Motor neuron (in vitro differentiated cells): ENCODE results near the gene MYOZ3. TPM values are rescaled to one million over a fixed set of nuclear protein-coding genes. Genes with fewer than 3 reads are reported as not detected.

Experiments used
- ATAC-seq, 8 experiments: fragments of 200-7000 bp; cut with Tn5 transposase; replicated peaks in 6 of 8; 2 replicates each; pipeline ENCODE4 v1.8.0; 2021; ENCODE audit warnings: mild to moderate bottlenecking in 8 of 8, moderate library complexity in 8 of 8
- H3K27ac ChIP-seq, 2 donors: fragments of 250-450 bp; sonication (Bioruptor Pico); 2 replicates each; pipeline ENCODE4 v1.9.0; 2021; ENCODE audit warnings: antibody characterized with exemption in 2 of 2, mild to moderate bottlenecking in 2 of 2, moderate library complexity in 1 of 2
- H3K4me1 ChIP-seq, 2 donors: fragments of 250-450 bp; sonication (Bioruptor Pico); replicated peaks in 1 of 2; 2 replicates each; pipeline ENCODE4 v1.6.1; 2021; ENCODE audit warnings: antibody characterized with exemption in 2 of 2, mild to moderate bottlenecking in 2 of 2, moderate library complexity in 1 of 2
- H3K4me3 ChIP-seq, 5 donors: fragments of 250-450 bp; sonication (Bioruptor Pico); 2 replicates each; pipeline ENCODE4 v1.9.0; 2021; ENCODE audit warnings: antibody characterized with exemption in 5 of 5, mild to moderate bottlenecking in 5 of 5, moderate library complexity in 4 of 5
- WGBS, 10 experiments: fragments of 450-650 bp; shearing (Covaris generic); methylation state at CpG; one replicate each; pipeline ENCODE4 v1.0.0; 2022; 5-methylcytosine and 5-hydroxymethylcytosine counted together
- in situ Hi-C, 9 experiments: fragments of 400-800 bp; cut with MboI; loops; one replicate each; pipeline ENCODE4 v1.15.0; 2021; ENCODE audit warnings: low sequenced_read_pairs in 9 of 9, low pct_unique_long_range_greater_than_20kb in 2 of 9; ENCODE audit not compliant: unreplicated experiment in 9 of 9
- total RNA-seq, 8 experiments: library from RNA; unstranded; fragments of 300-600 nt; gene quantifications; 2 replicates each; pipeline versions ENCODE4 v1.2.3 to v1.2.4, GENCODE V29; 2022

Gene MYOZ3
- 1 to 10 TPM in 7 of 8 experiments, under 1 TPM in 1; 0.87 to 4.7 (median 1.9) TPM for total RNA-seq

GRCh38 chr5:150661086-150661485 is at the start of gene MYOZ3:
TSS of gene MYOZ3 (plus strand) at chr5:150661251. CDS start at chr5:150662942, 1,691 bp downstream.
- in situ Hi-C loops: loop anchor here in 6 of 9 experiments (25.0 kb wide), 2 partner anchors 99 to 199 kb away; no protein-coding TSS in a partner anchor
- Histone ChIP-seq H3K27ac (no peak within 1 kb of the TSS), H3K4me3 (no peak within 1 kb of the TSS), H3K4me1 (peaks cover 0 to 7% of the 10 kb centered on the region in 2 donors)
- ATAC-seq: no peak
- WGBS, 10 experiments: 45 to 70% (median 46%) methylated on average over 2 to 5 of the region's 7 CpGs; no CpG with 5 or more reads in 7 of the 10 experiments

DNA sequence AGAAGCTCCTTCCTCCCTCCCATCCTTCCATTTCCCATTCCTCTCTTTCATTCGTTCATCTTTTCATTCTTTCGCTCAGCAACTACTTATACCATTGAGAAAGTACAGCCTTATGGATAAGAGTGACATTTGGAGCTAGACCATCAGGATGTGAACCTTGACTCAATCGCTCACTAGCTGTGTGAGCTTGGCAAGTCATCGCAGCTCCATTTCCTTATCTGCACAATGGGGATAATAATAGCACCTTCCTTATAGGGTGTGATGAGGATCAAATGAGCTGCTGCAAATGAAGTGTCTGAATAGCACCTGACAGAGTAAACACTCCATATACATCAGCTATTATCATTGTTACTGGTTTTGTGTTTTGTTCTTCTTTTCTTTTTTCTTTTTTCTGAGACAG is 48.6 kb upstream of the MYOZ3 start:
- in situ Hi-C loops: no loop called here
- WGBS, 10 experiments: 76 to 100% (median 89%) methylated on average over 1 to 4 of the region's 4 CpGs
- no peak overlapping the region for H3K4me3 ChIP-seq
- no peak overlapping the region for H3K27ac ChIP-seq
- ATAC-seq: no peak
- peaks cover 8 to 22% of the 10 kb centered on the region in 2 donors for H3K4me1 ChIP-seq

DNA sequence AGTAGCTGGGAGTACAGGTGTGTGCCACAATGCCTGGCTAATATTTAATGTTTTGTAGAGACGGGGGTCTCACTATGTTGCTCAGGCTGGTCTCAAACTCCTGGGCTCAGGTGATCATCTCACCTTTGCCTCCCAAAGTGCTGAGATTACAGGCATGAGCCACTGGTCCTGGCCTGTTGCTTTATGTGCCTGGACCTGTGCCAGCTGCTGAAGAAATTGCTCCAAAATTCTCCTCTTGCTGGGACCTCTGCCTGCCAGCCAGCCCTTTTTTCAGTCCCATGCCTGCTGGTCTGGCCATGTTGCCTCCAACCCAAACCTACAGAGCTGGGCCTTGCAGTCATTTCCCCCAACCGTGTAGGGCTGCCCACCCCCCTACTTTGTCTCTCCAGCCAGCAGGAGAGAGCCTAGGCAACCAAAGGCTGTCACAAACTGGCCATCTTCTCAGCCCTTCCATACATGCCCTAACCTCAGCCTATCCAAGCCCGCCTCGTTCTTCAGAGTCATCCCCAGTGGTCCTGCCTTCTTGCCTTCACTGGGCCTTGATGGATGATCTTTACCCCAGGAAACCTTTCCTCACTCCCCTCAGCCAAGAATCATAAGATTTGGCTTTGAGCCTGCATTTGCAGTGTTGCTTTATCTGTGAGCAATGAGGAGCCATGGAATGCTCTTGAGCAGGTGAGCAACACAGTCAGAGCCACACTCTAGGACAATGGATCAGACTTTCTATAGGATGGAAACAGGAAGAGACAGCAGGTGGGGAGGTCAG is 48.0 kb upstream of the MYOZ3 start:
- Histone ChIP-seq H3K4me3 (no peak overlapping the region), H3K4me1 (peaks cover 8 to 22% of the 10 kb centered on the region in 2 donors), H3K27ac (no peak overlapping the region)
- in situ Hi-C loops: no loop called here
- ATAC-seq: peak in 1 of 8 experiments; percentile 8
- 56 to 100% (median 57%) methylated on average over 1 to 3 of the region's 4 CpGs; no CpG with 5 or more reads in 5 of the 10 experiments for WGBS, 10 experiments

DNA sequence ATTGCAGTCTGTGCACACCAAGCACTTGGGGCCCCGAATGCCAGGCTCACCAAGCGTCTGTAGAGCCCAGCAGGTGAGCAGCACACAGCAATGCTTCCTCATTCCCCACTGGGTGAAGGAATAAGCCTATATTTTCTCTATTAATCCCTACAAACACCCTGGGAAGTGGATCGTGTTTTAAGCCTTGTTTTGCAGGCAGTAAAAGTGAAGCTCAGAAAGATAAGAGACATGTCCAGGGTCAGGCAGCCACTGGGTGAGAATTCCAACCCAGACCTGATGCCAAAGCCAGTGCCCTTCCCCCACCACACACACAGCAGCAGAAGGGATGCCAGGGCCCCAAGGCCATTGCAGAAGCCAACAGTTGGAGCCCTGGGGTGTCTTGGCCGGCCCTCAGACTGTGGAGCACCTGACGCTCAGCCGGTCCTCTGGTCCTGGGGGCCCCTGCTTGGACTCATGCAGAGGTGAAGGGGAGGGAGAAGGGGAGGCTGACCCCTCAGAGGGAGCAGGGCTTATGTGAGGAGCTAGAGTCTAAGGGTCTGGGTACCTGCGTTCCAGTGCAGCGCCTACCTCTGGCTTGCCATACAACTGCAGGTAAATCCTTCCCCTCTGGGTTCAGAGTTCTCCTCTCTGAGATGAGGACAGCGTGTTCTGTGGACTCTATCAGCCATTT is 46.9 kb upstream of the MYOZ3 start:
- WGBS, 10 experiments: 70 to 100% (median 80%) methylated on average over 1 to 7 of the region's 9 CpGs; no CpG with 5 or more reads in 5 of the 10 experiments
- in situ Hi-C loops: no loop called here
- no peak overlapping the region for H3K4me3 ChIP-seq
- no peak for ATAC-seq
- no peak overlapping the region for H3K27ac ChIP-seq
- peaks cover 18 to 31% of the 10 kb centered on the region in 2 donors for H3K4me1 ChIP-seq

DNA sequence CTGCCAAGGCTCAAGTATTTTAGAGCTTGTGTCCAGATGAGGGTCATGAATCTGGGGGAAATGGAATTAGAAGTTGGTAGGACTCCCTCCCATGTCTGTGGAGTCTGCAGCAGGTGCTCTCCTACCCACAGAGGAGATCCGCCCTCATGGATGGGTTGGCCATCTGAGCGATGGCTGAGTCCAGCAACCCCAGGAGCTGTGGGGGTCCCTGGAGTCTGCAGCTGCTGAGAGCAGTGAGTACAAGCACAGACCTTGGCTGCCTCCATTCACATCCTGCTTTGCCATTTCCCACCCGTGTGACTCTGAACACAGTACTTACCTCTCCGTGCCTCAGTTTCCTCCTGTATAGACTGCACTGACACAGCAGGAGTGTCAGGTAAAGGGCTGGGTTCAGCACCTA is 46.4 kb upstream of the MYOZ3 start:
- Histone ChIP-seq H3K4me3 (no peak overlapping the region), H3K4me1 (peaks cover 23 to 36% of the 10 kb centered on the region in 2 donors), H3K27ac (no peak overlapping the region)
- ATAC-seq: no peak
- in situ Hi-C loops: no loop called here
- 40 to 79% methylated on average over 1 to 2 of the region's 4 CpGs; no CpG with 5 or more reads in 8 of the 10 experiments for WGBS, 10 experiments

DNA sequence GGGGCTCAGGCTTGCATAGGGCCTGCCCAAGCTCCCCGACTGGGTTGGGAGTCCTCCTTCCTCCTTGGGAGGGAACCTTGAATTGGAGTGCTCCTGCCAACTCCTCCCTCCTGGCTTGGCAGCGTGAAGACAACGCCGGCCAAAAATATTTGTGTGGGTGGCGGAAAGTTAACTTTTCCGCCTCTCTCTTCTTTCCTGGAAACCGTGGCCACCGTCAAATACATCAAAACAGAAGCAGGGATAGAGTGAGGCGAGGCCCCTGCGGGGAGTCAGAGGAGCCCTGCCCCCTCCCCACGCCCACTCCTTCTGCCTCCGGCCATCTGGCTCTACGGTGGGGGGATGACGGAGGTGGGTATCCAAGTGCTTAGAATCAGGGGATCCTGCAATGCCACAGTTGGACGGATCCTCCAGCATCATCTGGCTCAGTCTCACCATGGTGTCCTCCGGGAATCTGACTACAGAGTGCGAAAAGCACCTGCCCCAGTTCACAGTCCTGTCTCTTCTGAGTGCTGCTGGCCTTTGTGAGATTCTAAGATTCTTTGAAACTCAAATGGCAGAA is 45.8 kb upstream of the MYOZ3 start:
- H3K27ac ChIP-seq: no peak overlapping the region
- H3K4me1 ChIP-seq: peaks cover 28 to 39% of the 10 kb centered on the region in 2 donors
- WGBS, 10 experiments: 0 to 53% (median 12%) methylated on average over 1 to 9 of the region's 17 CpGs; no CpG with 5 or more reads in 4 of the 10 experiments
- in situ Hi-C loops: no loop called here
- no peak overlapping the region for H3K4me3 ChIP-seq
- ATAC-seq: peak in 4 of 8 experiments; percentile 7 to 47 (median 35)

DNA sequence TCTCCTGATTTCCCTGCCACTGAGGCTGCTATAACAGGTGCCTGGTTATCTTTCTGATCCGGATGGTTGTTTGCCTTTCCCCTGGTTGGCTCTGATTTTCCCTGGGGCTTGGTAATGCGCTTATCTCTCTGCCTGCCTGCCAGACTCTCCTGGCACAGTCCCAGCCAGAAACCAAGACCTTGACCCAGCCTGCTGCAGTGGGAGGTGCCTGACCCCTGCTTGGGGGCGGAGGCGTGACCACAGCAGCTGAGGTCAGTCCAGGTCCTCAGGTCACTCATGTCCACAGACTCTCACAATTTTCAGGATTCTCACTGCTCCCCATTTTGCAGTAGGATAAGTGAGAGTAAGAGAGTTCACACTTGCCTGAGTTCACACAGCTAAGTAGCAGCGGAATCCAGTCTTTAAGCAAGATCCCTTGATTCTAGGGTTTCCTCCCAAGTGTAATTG is 45.0 kb upstream of the MYOZ3 start:
- peaks cover 22 to 38% of the 10 kb centered on the region in 2 donors for H3K4me1 ChIP-seq
- no peak overlapping the region for H3K27ac ChIP-seq
- in situ Hi-C loops: no loop called here
- 39 to 73% (median 70%) methylated on average over 2 to 5 of the region's 5 CpGs; no CpG with 5 or more reads in 5 of the 10 experiments for WGBS, 10 experiments
- no peak for ATAC-seq
- no peak overlapping the region for H3K4me3 ChIP-seq

DNA sequence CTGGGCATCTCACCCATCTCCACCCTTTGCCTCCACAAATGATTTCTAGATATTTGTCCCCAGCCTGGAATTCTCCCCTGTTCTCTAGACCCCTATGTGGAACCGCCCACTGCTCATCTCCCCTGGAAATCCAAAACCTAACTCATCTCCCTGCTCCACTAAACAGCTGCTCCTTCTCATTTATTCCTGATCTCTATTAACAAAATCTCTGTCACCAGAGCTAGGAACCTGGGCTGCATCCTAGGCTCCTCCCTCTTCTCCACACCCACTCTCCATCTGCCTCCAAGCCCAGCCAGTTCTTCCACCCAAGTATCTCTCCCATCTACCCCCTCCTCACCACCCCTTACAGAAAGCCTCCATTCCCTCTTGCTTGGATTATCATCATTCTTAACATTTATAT is 44.5 kb upstream of the MYOZ3 start:
- WGBS, 10 experiments: 60 to 100% (median 89%) methylated on average over 1 of the region's 1 CpG; no CpG with 5 or more reads in 4 of the 10 experiments
- Histone ChIP-seq H3K4me1 (peaks cover 20 to 34% of the 10 kb centered on the region in 2 donors), H3K27ac (no peak overlapping the region), H3K4me3 (no peak overlapping the region)
- peak in 3 of 8 experiments; percentile 24 to 37 (median 24) for ATAC-seq
- in situ Hi-C loops: no loop called here

DNA sequence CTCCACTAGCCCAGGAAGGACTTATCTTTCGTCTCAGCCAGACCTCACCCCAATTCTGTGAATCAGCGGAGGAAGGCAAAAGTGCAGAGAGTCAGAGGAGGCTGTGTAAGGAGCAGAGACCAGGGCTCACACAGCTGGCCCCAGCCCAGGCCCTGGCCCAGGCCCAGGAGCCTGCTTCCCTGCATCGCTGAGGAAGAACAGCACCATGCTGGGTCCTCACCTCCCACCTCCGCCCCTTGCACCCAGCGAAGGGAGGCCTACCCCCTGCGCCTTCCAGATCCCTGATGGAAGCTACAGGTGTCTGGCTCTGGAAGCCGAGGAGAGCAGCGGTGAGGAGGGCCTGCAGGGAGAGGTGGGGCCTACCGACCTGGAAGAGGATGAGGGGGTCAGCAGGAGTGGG is 42.9 kb upstream of the MYOZ3 start:
- in situ Hi-C loops: no loop called here
- 100% methylated on average over 1 of the region's 9 CpGs; no CpG with 5 or more reads in 9 of the 10 experiments for WGBS, 10 experiments
- no peak overlapping the region for H3K4me3 ChIP-seq
- H3K27ac ChIP-seq: no peak overlapping the region
- H3K4me1 ChIP-seq: peaks cover 20 to 33% of the 10 kb centered on the region in 2 donors
- peak in 2 of 8 experiments; percentile 1 for ATAC-seq

- ATAC-seq: peak in 5 of 8 experiments; percentile 64 to 76 (median 73)
- peak overlapping the region; percentile 58 for H3K27ac ChIP-seq
- WGBS, 10 experiments: 41 to 80% (median 63%) methylated on average over 1 to 13 of the region's 17 CpGs; no CpG with 5 or more reads in 4 of the 10 experiments
Measured at GRCh38 chr5:150618588-150619281, 42.3 kb upstream of the MYOZ3 start.

GRCh38 chr5:150619359-150620230 is 41.5 kb upstream of the MYOZ3 start:
- H3K4me3 ChIP-seq: no peak overlapping the region
- WGBS, 10 experiments: 0 to 73% (median 50%) methylated on average over 1 to 15 of the region's 24 CpGs; no CpG with 5 or more reads in 1 of the 10 experiments
- H3K4me1 ChIP-seq: peaks cover 20 to 33% of the 10 kb centered on the region in 2 donors
- peak; percentile 52 to 88 (median 80) for ATAC-seq
- H3K27ac ChIP-seq: peak overlapping the region; percentile 58
- in situ Hi-C loops: no loop called here

More at GRCh38 chr5:150618588-150619281, 42.3 kb upstream of the MYOZ3 start:
- Histone ChIP-seq H3K4me1 (peaks cover 20 to 33% of the 10 kb centered on the region in 2 donors), H3K4me3 (no peak overlapping the region)
- in situ Hi-C loops: no loop called here
